Measurements from ENCODE around the gene CAPN2.
"Not testable (repeated sequence)": the region's sequence is repeated elsewhere in the genome, so short reads cannot be mapped to it uniquely, and the experiment has no call there.

Gene CAPN2

GRCh38 chr1:223792046-223792445, 79.7 kb downstream of the CAPN2 start:
- DNase-seq (ENCODE audit: low read depth) = no peak

GRCh38 chr1:223793716-223794115, 81.4 kb downstream of the CAPN2 start:
- DNase-seq (ENCODE audit: low read depth) = no peak

DNA sequence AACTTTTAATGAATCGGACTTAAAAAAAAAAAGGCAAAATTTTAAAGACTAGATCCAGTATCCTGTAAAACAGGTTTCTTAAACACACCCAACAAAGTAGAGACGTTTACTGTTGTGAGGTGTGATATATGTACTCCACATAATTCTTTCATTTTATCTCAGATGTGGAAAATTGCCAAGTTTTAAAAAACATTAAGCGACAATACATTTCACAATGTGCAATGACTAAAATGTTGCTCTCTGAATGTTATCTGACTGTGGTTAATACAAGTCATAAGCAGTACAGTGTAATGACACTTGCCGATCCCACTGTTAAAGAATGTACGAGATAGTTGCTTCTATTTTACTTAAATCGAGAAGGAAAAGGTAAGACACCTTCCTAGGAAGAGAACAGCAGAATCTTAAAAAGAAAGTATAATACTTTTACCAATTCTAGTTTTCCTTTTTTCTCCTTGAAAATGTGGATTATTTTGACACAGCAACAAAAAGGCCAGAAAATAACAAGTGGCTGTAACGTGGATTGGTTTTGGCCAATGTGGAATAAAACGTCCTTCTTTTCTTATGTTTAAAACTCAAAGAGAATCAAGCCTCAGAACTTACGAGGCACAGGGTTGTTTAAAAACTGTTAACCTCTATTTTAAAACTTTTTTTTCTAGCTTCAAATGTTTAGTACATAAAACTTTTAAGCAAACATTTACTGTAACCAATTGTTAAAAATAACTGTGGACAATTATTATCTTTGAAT, 82.0 kb downstream of the CAPN2 start:
- no peak for DNase-seq (ENCODE audit: low read depth)

DNA sequence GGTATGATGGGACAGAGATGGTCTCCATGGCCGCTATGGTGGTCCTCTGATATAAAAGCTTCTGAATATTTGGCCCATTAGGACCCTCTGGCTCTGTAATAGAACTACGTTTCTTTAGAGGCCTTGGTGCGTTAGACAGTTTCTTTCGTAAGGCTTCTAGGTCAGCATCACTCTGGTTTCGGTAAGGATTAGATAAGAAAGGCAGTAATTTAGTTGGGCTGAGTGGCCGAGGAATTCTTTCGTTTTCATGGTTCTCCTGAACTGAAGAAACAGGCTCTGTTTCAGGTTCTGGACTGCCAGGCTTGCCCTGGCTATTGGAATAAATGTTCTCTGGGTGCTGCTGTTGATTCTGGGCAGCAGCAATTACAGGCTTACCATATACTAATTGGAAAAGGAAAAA, 83.9 kb downstream of the CAPN2 start:
- DNase-seq (ENCODE audit: low read depth) = no peak

DNA sequence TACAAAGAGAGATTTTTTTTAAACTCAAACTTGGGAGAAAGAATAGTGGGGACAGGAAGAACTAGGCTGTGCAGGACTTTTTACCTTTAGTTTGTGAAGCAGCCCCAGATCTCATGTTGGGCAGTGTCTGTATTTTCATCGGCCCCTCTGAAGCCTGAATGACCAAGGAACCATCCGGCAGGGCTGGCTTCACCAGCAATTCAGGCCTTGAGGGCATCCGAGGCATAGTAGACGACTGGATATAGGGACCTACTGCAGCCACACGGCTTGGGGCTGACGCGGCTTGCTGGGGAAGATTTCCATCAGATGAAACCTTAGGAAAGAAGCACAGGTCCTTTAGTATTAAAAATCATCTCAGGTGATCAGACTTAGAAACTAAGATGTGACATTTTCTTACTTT, 89.7 kb downstream of the CAPN2 start:
- DNase-seq (ENCODE audit: low read depth) = no peak

GRCh38 chr1:223802602-223803001, 90.3 kb downstream of the CAPN2 start:
- DNase-seq (ENCODE audit: low read depth) = no peak

- DNase-seq (ENCODE audit: low read depth) = no peak
Measured at GRCh38 chr1:223803211-223803610, 90.9 kb downstream of the CAPN2 start.

- DNase-seq (ENCODE audit: low read depth) = not testable (repeated sequence)
Measured at GRCh38 chr1:223809905-223810304, 97.6 kb downstream of the CAPN2 start.

- DNase-seq (ENCODE audit: low read depth) = no peak
Measured at GRCh38 chr1:223810586-223810985, 98.2 kb downstream of the CAPN2 start.

- DNase-seq (ENCODE audit: low read depth) = no peak
Measured at GRCh38 chr1:223811634-223812101, 99.3 kb downstream of the CAPN2 start.

- no peak for DNase-seq (ENCODE audit: low read depth)
Measured at GRCh38 chr1:223813645-223814044, 101.3 kb downstream of the CAPN2 start.

GRCh38 chr1:223815020-223815853, 102.9 kb downstream of the CAPN2 start:
- no peak for DNase-seq (ENCODE audit: low read depth)

GRCh38 chr1:223815865-223816264, 103.5 kb downstream of the CAPN2 start:
- DNase-seq (ENCODE audit: low read depth) = no peak

DNA sequence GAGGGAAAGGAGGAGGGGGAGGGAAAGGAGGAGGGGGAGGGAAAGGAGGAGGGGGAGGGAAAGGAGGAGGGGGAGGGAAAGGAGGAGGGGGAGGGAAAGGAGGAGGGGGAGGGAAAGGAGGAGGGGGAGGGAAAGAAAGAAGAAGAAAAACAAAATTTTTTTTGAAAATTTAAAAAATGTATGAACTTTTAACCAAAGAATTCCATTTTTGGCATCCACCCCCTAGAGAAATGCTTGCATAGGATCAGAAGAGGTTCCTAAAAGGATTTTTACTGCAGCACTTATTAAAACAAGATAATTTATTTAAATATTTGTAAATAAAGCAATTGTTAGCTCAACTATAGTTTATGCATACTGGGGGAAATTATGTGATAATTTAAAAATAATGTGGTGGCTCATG, 104.9 kb downstream of the CAPN2 start:
- not testable (repeated sequence) for DNase-seq (ENCODE audit: low read depth)

GRCh38 chr1:223819730-223820514, 107.6 kb downstream of the CAPN2 start:
- DNase-seq (ENCODE audit: low read depth) = peak; percentile 80

GRCh38 chr1:223820515-223820858, 108.1 kb downstream of the CAPN2 start:
- no peak for DNase-seq (ENCODE audit: low read depth)

DNA sequence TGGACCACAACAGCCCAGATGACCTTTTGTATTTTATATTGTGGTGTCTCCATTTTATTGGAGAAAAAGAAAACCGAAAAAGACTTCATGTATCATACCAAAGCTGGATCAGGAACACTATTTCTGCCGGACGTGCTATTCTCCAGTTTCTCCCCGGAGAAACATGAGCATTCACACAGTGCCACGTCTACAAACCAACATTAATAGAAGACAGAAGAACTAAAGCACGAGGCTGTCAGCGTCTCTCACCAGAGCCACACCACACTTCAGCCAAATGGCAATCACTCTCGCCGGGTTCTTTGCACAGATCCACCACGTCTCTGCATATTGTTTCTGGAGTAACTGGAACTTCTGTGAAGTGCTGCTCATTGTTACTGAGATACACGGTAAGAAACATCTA, 108.6 kb downstream of the CAPN2 start:
- no peak for DNase-seq (ENCODE audit: low read depth)

GRCh38 chr1:223824287-223824686, 111.9 kb downstream of the CAPN2 start:
- no peak for DNase-seq (ENCODE audit: low read depth)

GRCh38 chr1:223824712-223825111, 112.4 kb downstream of the CAPN2 start:
- DNase-seq (ENCODE audit: low read depth) = no peak

All from fibroblast of the conjunctiva (primary cell).